Activated CD4-positive, CD25-positive, alpha-beta regulatory T cell treated with anti-CD3 and anti-CD28 coated beads, Interleukin-2, amount 50 U/mL, for 24 hours (primary cell): ENCODE data around the gene SRPK2.

ENCODE experiments used
- ATAC-seq, 2 donors: fragments of 150-1000 bp; cut with Tn5 transposase; one replicate each; pipeline ENCODE4 v1.10.0; 2021; ENCODE audit warnings: mild to moderate bottlenecking in 1 of 2, moderate library complexity in 1 of 2

The SRPK2 gene

DNA sequence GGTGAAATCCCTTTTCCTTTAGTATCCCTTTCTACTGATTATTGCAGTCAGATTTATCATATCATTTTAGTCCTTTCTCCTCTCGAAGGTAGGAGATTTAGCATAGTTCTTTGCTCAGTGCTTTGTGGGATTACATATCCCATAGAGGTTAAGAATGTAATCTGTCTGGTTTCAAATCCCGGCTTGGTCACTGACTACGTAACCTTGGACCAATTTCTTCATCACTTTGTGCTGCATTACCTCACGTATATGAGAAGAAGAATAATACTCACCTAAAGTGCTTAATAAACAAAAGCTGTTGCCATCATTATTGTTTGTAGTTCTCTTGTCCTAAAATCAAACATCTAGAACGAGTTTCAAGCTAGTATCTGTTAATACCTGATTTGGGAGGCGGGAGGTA is 300.7 kb downstream of the SRPK2 start:
- no peak for ATAC-seq

DNA sequence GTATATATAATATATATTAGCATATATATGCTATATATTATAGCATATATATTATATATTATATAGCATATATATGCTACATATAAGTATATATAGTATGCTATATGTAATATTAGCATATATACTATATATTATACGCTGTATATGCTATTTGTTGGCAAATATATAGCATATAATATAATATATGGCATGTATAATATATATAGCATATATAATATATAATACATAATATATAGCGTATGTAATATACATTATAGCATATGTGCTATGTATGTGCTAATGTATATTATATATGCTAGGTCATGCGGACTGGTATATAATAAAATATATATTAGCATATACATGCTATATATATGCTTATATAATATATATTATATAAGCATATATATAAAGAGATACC is 301.9 kb downstream of the SRPK2 start:
- no peak for ATAC-seq

DNA sequence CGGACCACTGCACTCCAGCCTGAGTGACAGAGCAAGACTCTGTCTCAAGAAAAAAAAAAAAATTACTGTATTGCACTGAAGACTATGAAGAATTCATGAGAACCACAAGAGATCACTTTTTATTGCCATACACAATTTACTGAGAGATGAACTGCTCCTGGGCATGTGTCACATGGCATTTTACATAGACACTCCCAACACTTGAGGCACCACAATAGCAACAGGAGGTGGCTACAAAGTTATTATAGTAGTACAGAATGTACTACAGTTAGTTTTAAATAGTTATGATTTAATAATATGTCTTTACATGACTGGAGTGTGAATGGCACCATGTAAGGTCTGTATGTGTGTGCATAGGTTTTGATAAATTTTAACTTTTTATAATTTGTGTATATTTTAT is 304.1 kb downstream of the SRPK2 start:
- ATAC-seq = no peak

DNA sequence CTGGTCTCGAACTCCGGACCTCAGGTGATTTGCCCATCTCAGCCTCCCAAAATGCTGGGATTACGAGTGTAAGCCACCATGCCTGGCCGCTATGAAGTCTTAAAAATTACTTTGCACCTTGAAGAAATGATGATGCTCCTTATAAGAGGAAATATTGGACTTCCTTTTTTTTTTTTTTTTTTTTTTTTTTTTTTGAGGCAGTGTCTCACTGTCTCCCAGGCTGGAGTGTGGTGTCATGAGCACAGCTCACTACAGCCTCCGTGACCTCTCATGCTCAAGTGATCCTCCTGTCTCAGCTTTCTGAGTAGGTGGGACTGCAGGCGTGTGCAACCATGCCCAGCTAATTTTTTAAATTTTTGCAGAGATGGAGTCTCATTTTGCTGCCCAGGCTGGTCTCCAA is 309.4 kb downstream of the SRPK2 start:
- no peak for ATAC-seq

DNA sequence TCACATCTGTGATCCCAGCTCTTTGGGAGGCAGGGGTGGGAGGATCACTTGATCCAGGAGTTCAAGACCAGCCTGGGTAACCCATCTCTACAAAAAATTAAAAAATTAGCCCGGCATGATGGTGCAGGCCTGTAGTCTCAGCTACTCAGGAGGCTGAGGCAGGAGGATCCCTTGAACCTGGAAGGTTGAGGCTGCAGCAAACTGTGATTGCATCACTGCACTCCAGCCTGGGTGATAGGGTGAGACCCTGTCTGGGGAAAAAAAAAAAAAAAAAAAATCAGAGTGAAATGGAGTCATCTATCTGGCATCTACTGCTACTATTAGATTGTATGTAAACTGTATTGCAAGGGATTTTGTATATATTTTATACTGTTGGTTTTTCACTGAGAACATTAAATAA is 315.6 kb downstream of the SRPK2 start:
- no peak for ATAC-seq

DNA sequence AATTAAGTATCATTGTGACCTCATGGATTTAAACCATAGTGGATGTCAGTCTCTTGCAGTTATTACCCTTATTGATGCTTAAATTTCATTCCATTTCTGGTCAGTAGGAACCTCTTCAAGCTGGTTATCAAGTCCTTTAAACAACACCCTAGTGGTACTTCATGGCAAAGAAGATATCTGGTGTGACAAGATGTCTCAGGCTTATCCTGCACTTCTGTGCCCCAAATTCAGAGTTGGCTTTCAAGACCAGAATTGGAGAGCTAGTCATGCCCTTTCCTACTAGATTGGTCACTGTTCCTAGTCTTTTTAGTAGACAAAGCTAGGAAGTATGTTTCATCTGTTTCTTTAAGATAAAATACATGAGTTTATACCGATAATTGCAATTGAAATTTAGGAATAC is 319.8 kb downstream of the SRPK2 start:
- no peak for ATAC-seq

DNA sequence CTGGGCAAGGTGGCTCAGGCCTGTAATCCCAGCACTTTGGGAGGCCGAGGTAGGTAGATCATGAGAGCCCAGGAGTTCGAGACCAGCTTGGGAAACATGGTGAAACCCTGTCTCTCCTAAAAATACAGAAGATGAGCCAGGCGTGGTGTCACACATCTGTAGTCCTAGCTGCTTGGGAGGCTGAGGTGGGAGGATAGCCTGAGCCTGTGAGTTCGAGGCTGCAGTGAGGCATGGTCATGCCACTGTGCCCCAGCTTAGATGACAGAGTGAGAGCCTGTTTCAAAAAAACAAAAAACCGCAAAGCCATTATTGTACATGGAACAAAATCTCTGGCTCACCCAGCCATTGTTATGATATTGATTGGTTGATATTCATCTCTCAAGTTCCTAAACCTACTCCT is 321.0 kb downstream of the SRPK2 start:
- ATAC-seq = no peak
